Heart left ventricle (tissue), 16 donors: ENCODE measurements around the gene TMEM132A. TPM values are rescaled to one million over a fixed set of nuclear protein-coding genes. Genes with fewer than 3 reads are reported as not detected.
"Not testable (repeated sequence)": the region's sequence is repeated elsewhere in the genome, so short reads cannot be mapped to it uniquely, and the experiment has no call there.

Experiments used
- ATAC-seq, 4 donors: fragments of 200-7000 bp; cut with Tn5 transposase; one replicate each; pipeline ENCODE4 v1.9.1; 2020 to 2022; ENCODE audit warnings: moderate library complexity in 4 of 4, mild to moderate bottlenecking in 3 of 4, moderate number of reproducible peaks in 1 of 4
- DNase-seq, 5 donors: peaks; one replicate each; pipeline ENCODE4 v3.0.0-alpha.2; 2020
- H3K27ac ChIP-seq, 12 donors: fragments of 200-600 bp; sonication (generic) in 4 of 12; one replicate each; pipeline versions ENCODE4 v1.5.0 to v1.8.0; 2016 to 2022; ENCODE audit warnings: mild to moderate bottlenecking in 2 of 12
- H3K27me3 ChIP-seq, 9 donors: fragments of 200-600 bp; sonication (generic) in 2 of 9; one replicate each; pipeline versions ENCODE4 v1.5.1 to v1.8.0; 2016 to 2022; ENCODE audit warnings: mild to moderate bottlenecking in 3 of 9
- H3K36me3 ChIP-seq, 9 donors: fragments of 200-600 bp; sonication (generic) in 2 of 9; one replicate each; pipeline versions ENCODE4 v1.5.0 to v1.8.0; 2018 to 2022; ENCODE audit warnings: mild to moderate bottlenecking in 2 of 9
- H3K4me1 ChIP-seq, 12 donors: fragments of 200-600 bp; sonication (generic) in 4 of 12; one replicate each; pipeline versions ENCODE4 v1.5.0 to v1.8.0; 2016 to 2022; ENCODE audit warnings: mild to moderate bottlenecking in 3 of 12
- H3K4me3 ChIP-seq, 12 donors: fragments of 200-600 bp; sonication (generic) in 4 of 12; one replicate each; pipeline versions ENCODE4 v1.5.0 to v1.8.0; 2017 to 2022; ENCODE audit warnings: mild to moderate bottlenecking in 9 of 12, moderate library complexity in 4 of 12
- H3K9me3 ChIP-seq, 12 donors: fragments of 200-600 bp; sonication (generic) in 4 of 12; one replicate each; pipeline versions ENCODE4 v1.5.0 to v1.8.0; 2016 to 2022; ENCODE audit warnings: mild to moderate bottlenecking in 1 of 12
- CTCF ChIP-seq, 12 donors: fragments of 200-600 bp; sonication (generic) in 4 of 12; IDR thresholded peaks; one replicate each; pipeline versions ENCODE4 v1.5.0 to v1.8.0; 2018 to 2022; ENCODE audit warnings: antibody characterized with exemption in 12 of 12, mild to moderate bottlenecking in 5 of 12
- POLR2A ChIP-seq, 2 donors: fragments of 450-650 bp; IDR thresholded peaks; one replicate each; pipeline ENCODE4 v1.6.1; 2017; ENCODE audit warnings: antibody characterized with exemption in 2 of 2, mild to moderate bottlenecking in 2 of 2, moderate library complexity in 2 of 2
- WGBS, 4 donors: extraction: QIAGEN DNeasy Blood & Tissue Kit in 2 of 4; methylation state at CpG; one replicate each; pipeline versions ENCODE4 v1.1.5 to v1.1.7; 2013 to 2018; 5-methylcytosine and 5-hydroxymethylcytosine counted together
- intact Hi-C, 10 donors: fragments of 100-400 bp; cut with DNase I; formaldehyde crosslinking; loops; one replicate each; pipeline versions ENCODE4 v1.11.1 to v1.14.2; 2022
- polyA plus RNA-seq, 2 donors: library from polyadenylated mRNA; stranded (reverse); fragments of 200-250 nt; gene quantifications; one replicate each; pipeline ENCODE4 v1.2.3, GENCODE V29; 2013
- total RNA-seq, 9 donors: library from RNA; depleted of rRNA in 2 of 9; stranded (reverse); fragments of >200 nt in 2 of 9; fragmentation: NEBNext Ultra II Directional in 3 of 9; extraction: Animal tissue kit (Norgen Biotek cat#: 25700) in 3 of 9; gene quantifications; one replicate each; pipeline versions ENCODE4 v1.1.0 to v1.2.4, GENCODE V29; 2016 to 2023
- donor health status: ischemic (EF 13 %, LVEDD 7.1; RV severe dilation, severe dysfunction).
- donor health status: healthy with polysubstance abuse.
- donor health status: DM: no; HTN: yes; CAD: no.
- donor health status: DM: no; HTN: no; CAD: no.
- donor health status: ischemic (EF 25% LVEDD 6.9; RV normal size, moderate dysfunction).
- donor health status: ischemic (EF 25% LVEDD 5.7; RV mildly dilated, moderate dysfunction).
- donor health status: healthy.
- donor health status: DM: yes; HTN: yes; CAD: no.
- donor health status: ischemic (EF 35%, LVEDD 5.7; RV mildly dilated, moderate dysfunction).
- donor health status: nonischemic (EF 11% LVEDD 7.7; RV severe dilation, severe dysfunction).
- donor health status: DM: yes; HTN: yes; CAD: no.
- donor health status: PGD.
- donor health status: ischemic (EF 29% LVEDD 5.4; RV normal size, mild dysfunction).
- donor health status: nonischemic (EF 23%, LVEDD 6.1; RV moderate dilation, normal function).

Gene TMEM132A
- total and polyA plus RNA-seq, 11 donors = 3.1 to 16.1 (median 8.5) TPM

- H3K9me3 ChIP-seq = peaks cover 0 to under 1% (median 0%) of the 10 kb centered on the region in 12 donors
- intact Hi-C loops = no loop called here
- H3K4me3 ChIP-seq = peak overlapping the region in 2 of 12 donors; percentile 20 to 57
- peak overlapping the region in 1 of 12 donors; percentile 76 for H3K27ac ChIP-seq
- DNase-seq (no peak), ATAC-seq (no peak)
- H3K27me3 ChIP-seq = no peaks in the 10 kb centered on the region
- H3K4me1 ChIP-seq = peaks cover 0 to 24% (median 0%) of the 10 kb centered on the region in 12 donors
- TF ChIP-seq CTCF (IDR thresholded peaks at IDR 0.05) (no peak), POLR2A (IDR thresholded peaks at IDR 0.05) (no peak)
- no peaks in the 10 kb centered on the region for H3K36me3 ChIP-seq
- WGBS, 4 donors = 82 to 90% (median 88%) methylated on average over 6 of the region's 6 CpGs
These were observed 49.4 kb downstream of the TMEM132A start for GRCh38 chr11:60973699-60974098.

GRCh38 chr11:60974316-60974715, 50.1 kb downstream of the TMEM132A start:
- intact Hi-C loops, H3K27me3 ChIP-seq, H3K36me3 ChIP-seq, DNase-seq, ATAC-seq, H3K9me3 ChIP-seq: not testable (repeated sequence)
- Histone ChIP-seq H3K4me1 (peaks cover 0 to 30% (median 0%) of the 10 kb centered on the region in 12 donors), H3K4me3 (peak overlapping the region in 1 of 12 donors; percentile 57), H3K27ac (peak overlapping the region in 1 of 12 donors; percentile 76)
- 87 to 92% (median 89%) methylated on average over 13 of the region's 13 CpGs for WGBS, 4 donors

GRCh38 chr11:60974726-60975125, 50.5 kb downstream of the TMEM132A start:
- intact Hi-C loops = no loop called here
- H3K27ac ChIP-seq = peak overlapping the region in 1 of 12 donors; percentile 76
- no peak for DNase-seq
- 88 to 96% (median 92%) methylated on average over 6 of the region's 6 CpGs for WGBS, 4 donors
- no peak for ATAC-seq
- TF ChIP-seq CTCF (IDR thresholded peaks at IDR 0.05) = no peak
- no peak for TF ChIP-seq POLR2A (IDR thresholded peaks at IDR 0.05)
- peak overlapping the region in 1 of 12 donors; percentile 57 for H3K4me3 ChIP-seq
- no peaks in the 10 kb centered on the region for H3K36me3 ChIP-seq
- no peaks in the 10 kb centered on the region for H3K27me3 ChIP-seq
- H3K4me1 ChIP-seq = peaks cover 0 to 31% (median 0%) of the 10 kb centered on the region in 12 donors
- no peaks in the 10 kb centered on the region for H3K9me3 ChIP-seq

GRCh38 chr11:60977224-60977623, 53.0 kb downstream of the TMEM132A start:
- Histone ChIP-seq H3K4me1 (peaks cover 0 to 16% (median 0%) of the 10 kb centered on the region in 12 donors), H3K36me3 (no peaks in the 10 kb centered on the region), H3K27me3 (no peaks in the 10 kb centered on the region), H3K9me3 (no peaks in the 10 kb centered on the region), H3K4me3 (no peak overlapping the region), H3K27ac (peak overlapping the region in 1 of 12 donors; percentile 5)
- DNase-seq = no peak
- no peak for ATAC-seq
- intact Hi-C loops = no loop called here
- WGBS, 4 donors = 79 to 87% (median 83%) methylated on average over 3 to 4 of the region's 4 CpGs
- TF ChIP-seq CTCF (IDR thresholded peaks at IDR 0.05) (no peak), POLR2A (IDR thresholded peaks at IDR 0.05) (no peak)

GRCh38 chr11:60977836-60978235, 53.6 kb downstream of the TMEM132A start:
- intact Hi-C loops = no loop called here
- no peak for DNase-seq
- Histone ChIP-seq H3K4me1 (peaks cover 0 to 16% (median 0%) of the 10 kb centered on the region in 12 donors), H3K9me3 (no peaks in the 10 kb centered on the region), H3K27ac (peak overlapping the region in 1 of 12 donors; percentile 55), H3K27me3 (no peaks in the 10 kb centered on the region), H3K4me3 (no peak overlapping the region), H3K36me3 (no peaks in the 10 kb centered on the region)
- ATAC-seq = no peak
- TF ChIP-seq POLR2A (IDR thresholded peaks at IDR 0.05) (no peak), CTCF (IDR thresholded peaks at IDR 0.05) (no peak)
